ENCODE results near the gene PTCD1. TPM values are rescaled to one million over a fixed set of nuclear protein-coding genes. Genes with fewer than 3 reads are reported as not detected.

PTCD1 gene
- total and polyA plus RNA-seq, 9 donors, result 3.5 to 8.3 (median 7.3) TPM

GRCh38 chr7:99473315-99473596 is 34.7 kb upstream of the PTCD1 start:
- TF ChIP-seq CTCF (IDR thresholded peaks at IDR 0.05), result no peak
- TF ChIP-seq EP300 (IDR thresholded peaks at IDR 0.05), result no peak
- no peak for TF ChIP-seq POLR2A (IDR thresholded peaks at IDR 0.05)
- no peaks in the 10 kb centered on the region for H3K9me3 ChIP-seq
- H3K4me3 ChIP-seq, result peak overlapping the region; percentile 77
- H3K27me3 ChIP-seq, result no peaks in the 10 kb centered on the region
- H3K27ac ChIP-seq, result no peak overlapping the region
- peaks cover 6% of the 10 kb centered on the region for H3K4me1 ChIP-seq (ENCODE audit: insufficient read depth)
- intact Hi-C loops (cut with DNase I), result no loop called here
- H3K36me3 ChIP-seq, result no peaks in the 10 kb centered on the region
- DNase-seq, result no peak
- WGBS, 3 donors, result 1 to 2% (median 2%) methylated on average over 7 of the region's 7 CpGs

- no peaks in the 10 kb centered on the region for H3K36me3 ChIP-seq
- WGBS, 3 donors, result 1% methylated on average over 56 of the region's 56 CpGs
- peaks cover 6% of the 10 kb centered on the region for H3K4me1 ChIP-seq (ENCODE audit: insufficient read depth)
- H3K27ac ChIP-seq, result peak within 1 kb of the TSS; percentile 6 to 18
- H3K9me3 ChIP-seq, result no peaks in the 10 kb centered on the region
- peak; percentile 96 to 98 (median 97) for DNase-seq
- TF ChIP-seq CTCF (IDR thresholded peaks at IDR 0.05), result peak in 1 of 3 donors; percentile 18
- no peak for TF ChIP-seq POLR2A (IDR thresholded peaks at IDR 0.05)
- intact Hi-C loops (cut with DNase I), result no loop called here
- peak within 1 kb of the TSS; percentile 77 for H3K4me3 ChIP-seq
- H3K27me3 ChIP-seq, result no peaks in the 10 kb centered on the region
Observed at GRCh38 chr7:99472561-99473314, 34.1 kb upstream of the PTCD1 start, which contains the start of gene ZNF789. Gene ZNF789 (plus strand): TSS chr7:99472890. CDS start chr7:99476457, 3,567 bp downstream.

GRCh38 chr7:99469381-99470065 is 30.9 kb upstream of the PTCD1 start:
- WGBS, 3 donors, result 37 to 40% (median 37%) methylated on average over 23 of the region's 23 CpGs
- Histone ChIP-seq H3K4me3 (no peak overlapping the region), H3K27me3 (no peaks in the 10 kb centered on the region), H3K4me1 (ENCODE audit: insufficient read depth) (peaks cover 11% of the 10 kb centered on the region), H3K36me3 (no peaks in the 10 kb centered on the region), H3K9me3 (no peaks in the 10 kb centered on the region), H3K27ac (no peak overlapping the region)
- intact Hi-C loops (cut with DNase I), result no loop called here
- no peak for DNase-seq
- TF ChIP-seq POLR2A (IDR thresholded peaks at IDR 0.05), result no peak
- no peak for TF ChIP-seq EP300 (IDR thresholded peaks at IDR 0.05)
- no peak for TF ChIP-seq CTCF (IDR thresholded peaks at IDR 0.05)

- intact Hi-C loops (cut with DNase I), result no loop called here
- Histone ChIP-seq H3K4me1 (ENCODE audit: insufficient read depth) (peaks cover 8% of the 10 kb centered on the region), H3K27me3 (no peaks in the 10 kb centered on the region), H3K4me3 (no peak overlapping the region), H3K27ac (no peak overlapping the region), H3K9me3 (no peaks in the 10 kb centered on the region), H3K36me3 (no peaks in the 10 kb centered on the region)
- TF ChIP-seq CTCF (IDR thresholded peaks at IDR 0.05) (no peak), POLR2A (IDR thresholded peaks at IDR 0.05) (no peak), EP300 (IDR thresholded peaks at IDR 0.05) (no peak)
- 86 to 89% (median 89%) methylated on average over 29 of the region's 29 CpGs for WGBS, 3 donors
- DNase-seq, result no peak
Observed at GRCh38 chr7:99468336-99468918, 29.8 kb upstream of the PTCD1 start.

Measured in ovary (tissue), 9 donors.